Adrenal gland (tissue), 12 donors: Measurements from ENCODE around the gene KCNK5. TPM values are rescaled to one million over a fixed set of nuclear protein-coding genes. Genes with fewer than 3 reads are reported as not detected.

Experiments used
- DNase-seq, 7 donors: peaks; one replicate each; pipeline ENCODE4 v3.0.0-alpha.2; 2019 to 2020
- H3K27ac ChIP-seq, 5 donors: fragments of 200-600 bp; sonication (generic) in 4 of 5; 1 replicate in 3 of 5; 2 replicates in 2 of 5; pipeline versions ENCODE4 v1.5.1 to v1.8.0; 2016 to 2020; ENCODE audit warnings: mild to moderate bottlenecking in 1 of 5
- H3K27me3 ChIP-seq: fragments of 200-600 bp; 2 replicates; pipeline ENCODE4 v1.8.0; 2021
- H3K36me3 ChIP-seq, 2 donors: fragments of 200-600 bp; replicated peaks in 1 of 2; 1 replicate in 1 of 2; 2 replicates in 1 of 2; pipeline versions ENCODE4 v1.5.1 to v1.8.0; 2018 to 2022
- H3K4me1 ChIP-seq, 2 donors: fragments of 200-600 bp; replicated peaks in 1 of 2; 1 replicate in 1 of 2; 2 replicates in 1 of 2; pipeline versions ENCODE4 v1.5.1 to v1.8.0; 2018 to 2021
- H3K4me3 ChIP-seq, 4 donors: fragments of 200-600 bp; sonication (generic) in 3 of 4; one replicate each; pipeline ENCODE4 v1.5.1; 2016 to 2018
- H3K9me3 ChIP-seq, 3 donors: fragments of 200-600 bp; sonication (generic) in 1 of 3; replicated peaks in 1 of 3; 1 replicate in 2 of 3; 2 replicates in 1 of 3; pipeline versions ENCODE4 v1.5.1 to v1.8.0; 2016 to 2021
- POLR2A ChIP-seq, 2 donors: fragments of 450-650 bp; IDR thresholded peaks; one replicate each; pipeline ENCODE4 v1.6.1; 2017; ENCODE audit warnings: antibody characterized with exemption in 2 of 2, mild to moderate bottlenecking in 2 of 2, moderate library complexity in 1 of 2
- WGBS, 4 donors: extraction: QIAGEN DNeasy Blood & Tissue Kit in 2 of 4; methylation state at CpG; one replicate each; pipeline versions ENCODE4 v1.1.5 to v1.1.7; 2013 to 2017; 5-methylcytosine and 5-hydroxymethylcytosine counted together
- intact Hi-C, 2 donors: fragments of 100-400 bp; cut with DNase I; formaldehyde crosslinking; loops; one replicate each; pipeline versions ENCODE4 v1.14.1 to v1.15.0; 2022 to 2023
- polyA plus RNA-seq, 3 donors: library from polyadenylated mRNA; stranded (reverse); fragments of 200-250 nt in 2 of 3; fragments of 350-450 nt in 1 of 3; fragmentation: Illumina TruSeq in 1 of 3; extraction: RNeasy Lipid Tissue Mini Kit (QIAGEN cat#74804) in 1 of 3; gene quantifications; one replicate each; pipeline ENCODE4 v1.2.3, GENCODE V29; 2013 to 2014
- total RNA-seq, 9 donors: library from RNA; depleted of rRNA in 4 of 9; stranded (reverse); fragments of >200 nt in 4 of 9; fragments of 120-200 nt in 1 of 9; fragmentation: NEBNext Ultra II Directional in 1 of 9; extraction: Animal tissue kit (Norgen Biotek cat#: 25700) in 1 of 9; gene quantifications; one replicate each; pipeline versions ENCODE4 v1.1.0 to v1.2.4, GENCODE V29; 2013 to 2023
- TF ChIP-seq, protein P1 (sequence below), 6 experiments: fragments of 450-650 bp in 4 of 6; fragments of 200-600 bp in 2 of 6; sonication (generic) in 1 of 6; IDR thresholded peaks; 1 replicate in 5 of 6; 2 replicates in 1 of 6; pipeline versions ENCODE4 v1.5.1 to v1.8.0; 2016 to 2021; ENCODE audit warnings: antibody characterized with exemption in 6 of 6, mild to moderate bottlenecking in 2 of 6, moderate library complexity in 1 of 6
- donor health status: healthy with polysubstance abuse.
- donor health status: Bipolar disorder and iron deficiency.
- donor health status: DM: yes; HTN: yes; CAD: no.
- donor health status: DM: no; HTN: no; CAD: no.
- donor health status: DM: no; HTN: no; CAD: no.
- donor health status: DM: yes; HTN: yes; CAD: no.

KCNK5 gene
- total and polyA plus RNA-seq, 12 donors = 0.26 to 57.1 (median 1.0) TPM

DNA sequence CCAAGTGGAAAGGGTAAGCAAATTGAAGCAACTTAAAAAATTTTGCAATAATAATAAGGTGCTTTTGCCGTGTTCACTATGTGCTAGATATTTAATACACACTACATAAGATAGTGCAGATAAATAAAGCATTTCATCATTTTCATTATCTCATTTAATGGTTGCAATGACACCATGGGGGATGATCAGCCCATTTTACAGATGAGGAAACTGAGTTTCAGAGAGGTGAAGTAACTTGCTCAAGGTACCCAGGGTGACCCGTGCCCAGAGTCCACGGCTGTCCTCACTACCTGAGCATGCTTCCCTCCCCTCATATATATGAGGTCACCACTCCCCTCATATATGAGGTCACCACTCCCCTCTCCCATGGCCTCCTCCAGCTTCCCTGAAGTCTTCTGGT is 7.5 kb upstream of the KCNK5 start:
- no peaks in the 10 kb centered on the region for H3K36me3 ChIP-seq
- no peak for TF ChIP-seq POLR2A (IDR thresholded peaks at IDR 0.05)
- TF ChIP-seq, protein P1, sequence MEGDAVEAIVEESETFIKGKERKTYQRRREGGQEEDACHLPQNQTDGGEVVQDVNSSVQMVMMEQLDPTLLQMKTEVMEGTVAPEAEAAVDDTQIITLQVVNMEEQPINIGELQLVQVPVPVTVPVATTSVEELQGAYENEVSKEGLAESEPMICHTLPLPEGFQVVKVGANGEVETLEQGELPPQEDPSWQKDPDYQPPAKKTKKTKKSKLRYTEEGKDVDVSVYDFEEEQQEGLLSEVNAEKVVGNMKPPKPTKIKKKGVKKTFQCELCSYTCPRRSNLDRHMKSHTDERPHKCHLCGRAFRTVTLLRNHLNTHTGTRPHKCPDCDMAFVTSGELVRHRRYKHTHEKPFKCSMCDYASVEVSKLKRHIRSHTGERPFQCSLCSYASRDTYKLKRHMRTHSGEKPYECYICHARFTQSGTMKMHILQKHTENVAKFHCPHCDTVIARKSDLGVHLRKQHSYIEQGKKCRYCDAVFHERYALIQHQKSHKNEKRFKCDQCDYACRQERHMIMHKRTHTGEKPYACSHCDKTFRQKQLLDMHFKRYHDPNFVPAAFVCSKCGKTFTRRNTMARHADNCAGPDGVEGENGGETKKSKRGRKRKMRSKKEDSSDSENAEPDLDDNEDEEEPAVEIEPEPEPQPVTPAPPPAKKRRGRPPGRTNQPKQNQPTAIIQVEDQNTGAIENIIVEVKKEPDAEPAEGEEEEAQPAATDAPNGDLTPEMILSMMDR (IDR thresholded peaks at IDR 0.05) = no peak
- H3K27ac ChIP-seq = no peak overlapping the region
- H3K4me3 ChIP-seq = no peak overlapping the region
- H3K9me3 ChIP-seq = no peaks in the 10 kb centered on the region
- no peaks in the 10 kb centered on the region for H3K4me1 ChIP-seq
- 77 to 90% (median 83%) methylated on average over 3 of the region's 3 CpGs for WGBS, 4 donors
- no peak for DNase-seq
- intact Hi-C loops = no loop called here
- H3K27me3 ChIP-seq = no peaks in the 10 kb centered on the region

DNA sequence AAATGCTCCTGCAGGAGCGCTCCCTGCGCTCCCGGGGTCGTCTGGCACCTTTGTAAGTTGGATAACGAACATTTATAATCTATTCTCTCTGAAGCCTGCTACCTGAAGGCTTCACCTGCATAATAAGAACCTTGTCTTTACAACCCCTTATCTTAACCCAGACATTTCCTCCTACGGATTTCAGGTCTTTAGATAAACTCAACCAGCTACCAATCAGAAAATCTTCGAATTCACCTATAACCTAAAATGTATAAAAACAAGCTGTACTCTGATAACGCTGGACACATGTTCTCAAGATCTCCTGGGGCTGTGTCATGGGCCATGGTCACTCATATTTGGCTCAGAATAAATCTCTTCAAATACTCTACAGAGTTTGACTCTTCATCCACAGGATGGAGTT is 4.1 kb upstream of the KCNK5 start:
- intact Hi-C loops = no loop called here
- no peaks in the 10 kb centered on the region for H3K9me3 ChIP-seq
- no peak overlapping the region for H3K27ac ChIP-seq
- peaks cover 8% of the 10 kb centered on the region for H3K27me3 ChIP-seq
- no peak overlapping the region for H3K4me3 ChIP-seq
- H3K4me1 ChIP-seq = peaks cover 14 to 16% of the 10 kb centered on the region in 2 donors
- H3K36me3 ChIP-seq = no peaks in the 10 kb centered on the region
- 84 to 88% (median 86%) methylated on average over 8 of the region's 8 CpGs for WGBS, 4 donors
- no peak for TF ChIP-seq POLR2A (IDR thresholded peaks at IDR 0.05)
- TF ChIP-seq, protein P1 (IDR thresholded peaks at IDR 0.05) = no peak
- DNase-seq = no peak

DNA sequence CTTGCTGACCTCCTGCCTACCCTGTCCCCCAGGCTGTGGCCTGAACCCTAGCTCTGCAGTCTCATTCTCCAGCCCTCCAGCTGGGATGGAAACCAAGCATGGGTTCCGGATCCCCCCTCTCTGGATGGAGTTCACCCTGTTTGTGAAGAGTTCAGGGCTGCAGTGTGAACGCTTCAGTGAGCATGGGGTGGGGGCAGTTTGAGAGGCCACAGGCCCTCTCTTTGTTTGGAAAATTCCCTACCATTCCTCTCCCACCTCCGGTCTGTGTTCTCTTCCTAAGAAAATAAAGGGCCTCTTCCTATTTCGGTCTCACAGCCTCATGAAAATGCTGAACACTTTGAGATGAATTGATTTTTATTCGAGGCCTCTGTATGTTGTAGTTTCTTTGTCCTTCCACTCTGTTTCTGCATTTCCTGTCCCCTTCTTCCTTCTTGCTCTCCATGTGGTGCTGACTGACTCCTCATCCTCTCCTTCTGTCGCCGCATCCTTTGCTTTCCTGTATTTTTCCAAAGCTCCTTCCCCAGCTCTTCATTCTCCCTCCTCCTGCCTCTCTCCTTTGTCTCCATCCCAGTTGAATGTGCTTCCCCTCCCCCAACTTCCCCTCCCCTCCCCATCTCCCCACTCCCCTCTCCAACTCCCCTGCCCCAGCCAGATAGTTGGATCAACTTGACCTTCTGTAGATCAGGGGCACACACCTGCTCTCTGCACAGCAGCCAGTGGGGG is 2.4 kb upstream of the KCNK5 start:
- Histone ChIP-seq H3K4me3 (no peak overlapping the region), H3K27me3 (peaks cover 9% of the 10 kb centered on the region), H3K9me3 (no peaks in the 10 kb centered on the region), H3K4me1 (peaks cover 14 to 17% of the 10 kb centered on the region in 2 donors), H3K36me3 (no peaks in the 10 kb centered on the region), H3K27ac (no peak overlapping the region)
- DNase-seq = no peak
- intact Hi-C loops = no loop called here
- TF ChIP-seq POLR2A (IDR thresholded peaks at IDR 0.05) = no peak
- TF ChIP-seq, protein P1 (IDR thresholded peaks at IDR 0.05) = no peak
- WGBS, 4 donors = 78 to 86% (median 85%) methylated on average over 7 of the region's 7 CpGs

DNA sequence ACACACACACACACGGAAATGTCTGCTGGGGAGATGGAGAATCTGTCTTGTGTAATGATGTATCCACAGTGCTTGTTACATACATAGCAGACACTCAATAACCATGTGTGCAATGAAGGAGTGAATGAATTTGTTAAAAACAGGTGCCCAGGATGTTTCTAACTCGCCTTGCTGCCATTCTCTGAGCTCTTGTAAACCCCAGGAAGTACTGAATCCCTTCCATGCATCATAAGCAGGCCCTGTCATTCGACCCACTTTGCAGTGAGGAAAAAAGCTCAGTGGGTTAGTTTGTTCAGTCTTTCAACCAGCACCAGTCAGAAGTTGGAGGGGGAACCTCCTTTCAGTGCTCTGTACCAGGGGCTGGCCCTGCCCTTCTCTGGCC is 1.4 kb upstream of the KCNK5 start:
- no peak for DNase-seq
- TF ChIP-seq POLR2A (IDR thresholded peaks at IDR 0.05) = no peak
- TF ChIP-seq, protein P1 (IDR thresholded peaks at IDR 0.05) = no peak
- H3K4me3 ChIP-seq = no peak overlapping the region
- no peaks in the 10 kb centered on the region for H3K36me3 ChIP-seq
- H3K9me3 ChIP-seq = no peaks in the 10 kb centered on the region
- 60 to 89% (median 81%) methylated on average over 1 to 3 of the region's 3 CpGs for WGBS, 4 donors
- peaks cover 9% of the 10 kb centered on the region for H3K27me3 ChIP-seq
- peaks cover 14 to 17% of the 10 kb centered on the region in 2 donors for H3K4me1 ChIP-seq
- intact Hi-C loops = no loop called here
- H3K27ac ChIP-seq = no peak overlapping the region
